CD14-positive monocyte (primary cell): ENCODE results near the gene DMAC2. TPM values are rescaled to one million over a fixed set of nuclear protein-coding genes. Genes with fewer than 3 reads are reported as not detected.

Experiments
- DNase-seq, 3 donors: peaks; one replicate each; pipeline ENCODE4 v3.0.0-alpha.2; 2011 to 2022
- H2AFZ ChIP-seq: 2 replicates; pipeline ENCODE4 v1.6.0; 2012; ENCODE audit warnings: mild to moderate bottlenecking, low read depth, low read length, inconsistent platforms; ENCODE audit not compliant: insufficient read depth, poor library complexity, severe bottlenecking
- H3K27ac ChIP-seq, 2 donors: 1 replicate in 1 of 2; 2 replicates in 1 of 2; pipeline ENCODE4 v1.5.1; 2012 to 2013; ENCODE audit warnings: low read length in 2 of 2, control low read depth in 1 of 2, inconsistent platforms in 1 of 2, low read depth in 1 of 2, mild to moderate bottlenecking in 1 of 2
- H3K27me3 ChIP-seq, 2 donors: one replicate each; pipeline versions ENCODE4 v1.6.0 to v1.6.1; 2011 to 2013; ENCODE audit warnings: low read length in 2 of 2; ENCODE audit not compliant: control insufficient read depth in 2 of 2, insufficient read depth in 2 of 2
- H3K36me3 ChIP-seq, 2 donors: replicated peaks in 1 of 2; 1 replicate in 1 of 2; 2 replicates in 1 of 2; pipeline versions ENCODE4 v1.5.1 to v1.6.1; 2012 to 2013; ENCODE audit warnings: low read length in 2 of 2, control low read depth in 1 of 2, inconsistent platforms in 1 of 2, mild to moderate bottlenecking in 1 of 2; ENCODE audit not compliant: insufficient read depth in 2 of 2, control insufficient read depth in 1 of 2
- H3K4me1 ChIP-seq, 2 donors: 1 replicate in 1 of 2; 2 replicates in 1 of 2; pipeline versions ENCODE4 v1.5.1 to v1.6.1; 2012 to 2013; ENCODE audit warnings: low read length in 2 of 2, control low read depth in 1 of 2, inconsistent platforms in 1 of 2, mild to moderate bottlenecking in 1 of 2, moderate library complexity in 1 of 2; ENCODE audit not compliant: insufficient read depth in 2 of 2, control insufficient read depth in 1 of 2
- H3K4me2 ChIP-seq: replicated peaks from 2 replicates; pipeline ENCODE3; 2012; ENCODE audit warnings: low read length, moderate library complexity, mild to moderate bottlenecking; ENCODE audit not compliant: poor library complexity, severe bottlenecking; ENCODE audit errors: extremely low read depth
- H3K4me3 ChIP-seq, 3 experiments: fragments of 200-600 bp in 1 of 3; sonication (generic) in 1 of 3; replicated peaks in 1 of 3; 1 replicate in 2 of 3; 2 replicates in 1 of 3; pipeline ENCODE4 v1.5.1; 2011 to 2013; ENCODE audit warnings: low read length in 3 of 3, mild to moderate bottlenecking in 3 of 3, control low read depth in 2 of 3, low read depth in 2 of 3, inconsistent platforms in 1 of 3, moderate library complexity in 1 of 3
- H3K79me2 ChIP-seq: 2 replicates; pipeline ENCODE4 v1.6.0; 2012; ENCODE audit warnings: mild to moderate bottlenecking, control low read depth, inconsistent platforms, low read length, moderate library complexity; ENCODE audit not compliant: insufficient read depth
- H3K9ac ChIP-seq: 2 replicates; pipeline ENCODE4 v1.6.0; 2017; ENCODE audit warnings: low read length, mild to moderate bottlenecking; ENCODE audit not compliant: insufficient read depth, poor library complexity, severe bottlenecking
- H3K9me3 ChIP-seq, 2 donors: replicated peaks in 1 of 2; 1 replicate in 1 of 2; 2 replicates in 1 of 2; pipeline versions ENCODE4 v1.5.1 to v1.6.1; 2012 to 2013; ENCODE audit warnings: low read length in 2 of 2, control low read depth in 1 of 2; ENCODE audit not compliant: control insufficient read depth in 1 of 2, insufficient read depth in 1 of 2
- H4K20me1 ChIP-seq: 2 replicates; pipeline ENCODE4 v1.6.0; 2012; ENCODE audit warnings: mild to moderate bottlenecking, low read length, control low read depth, moderate library complexity; ENCODE audit not compliant: insufficient read depth
- H3K27ac Mint-ChIP-seq, 7 donors: one replicate each; pipeline ENCODE4 v1.8.0; 2020; ENCODE audit warnings: mild to moderate bottlenecking in 7 of 7, mixed read lengths in 7 of 7, moderate library complexity in 6 of 7, inconsistent platforms in 2 of 7
- H3K27me3 Mint-ChIP-seq, 3 donors: one replicate each; pipeline ENCODE4 v1.8.0; 2021 to 2022; ENCODE audit warnings: low read depth in 3 of 3, mild to moderate bottlenecking in 3 of 3, mixed read lengths in 3 of 3, moderate library complexity in 3 of 3, inconsistent platforms in 1 of 3
- H3K36me3 Mint-ChIP-seq, 2 donors: one replicate each; pipeline ENCODE4 v1.8.0; 2020; ENCODE audit warnings: mixed read lengths in 2 of 2, inconsistent platforms in 1 of 2, mild to moderate bottlenecking in 1 of 2
- H3K4me1 Mint-ChIP-seq: one replicate; pipeline ENCODE4 v1.8.0; 2020; ENCODE audit warnings: mild to moderate bottlenecking, mixed read lengths
- H3K4me3 Mint-ChIP-seq, 2 donors: one replicate each; pipeline ENCODE4 v1.8.0; 2020; ENCODE audit warnings: mild to moderate bottlenecking in 2 of 2, mixed read lengths in 2 of 2, moderate library complexity in 1 of 2
- H3K9me3 Mint-ChIP-seq, 7 donors: one replicate each; pipeline ENCODE4 v1.8.0; 2020 to 2022; ENCODE audit warnings: mixed read lengths in 7 of 7, mild to moderate bottlenecking in 6 of 7, moderate library complexity in 6 of 7, inconsistent platforms in 2 of 7
- WGBS: methylation state at CpG from one replicate; pipeline ENCODE4 v1.1.5; 2013; ENCODE audit warnings: missing lambda C conversion rate; ENCODE audit not compliant: insufficient coverage; 5-methylcytosine and 5-hydroxymethylcytosine counted together
- intact Hi-C, 2 donors: fragments of 100-400 bp; cut with micrococcal nuclease; formaldehyde crosslinking; loops; one replicate each; pipeline versions ENCODE4 v1.15.0 to v1.15.1; 2023
- polyA plus RNA-seq, 3 donors: library from polyadenylated mRNA; depleted of rRNA in 1 of 3; unstranded in 2 of 3; stranded (reverse) in 1 of 3; fragments of 300-500 nt in 2 of 3; fragments of >200 nt in 1 of 3; fragmentation: Illumina TruSeq in 2 of 3; gene quantifications; 1 replicate in 2 of 3; 2 replicates in 1 of 3; pipeline ENCODE4 v1.2.3, GENCODE V29; 2012 to 2021
- TF ChIP-seq, protein P1 (sequence below): fragments of 200-600 bp; IDR thresholded peaks from one replicate; pipeline ENCODE4 v1.8.0; 2022; ENCODE audit warnings: antibody characterized with exemption, mild to moderate bottlenecking

DMAC2 gene
- polyA plus RNA-seq, 3 donors, result 33.2 to 48.0 (median 43.8) TPM

DNA sequence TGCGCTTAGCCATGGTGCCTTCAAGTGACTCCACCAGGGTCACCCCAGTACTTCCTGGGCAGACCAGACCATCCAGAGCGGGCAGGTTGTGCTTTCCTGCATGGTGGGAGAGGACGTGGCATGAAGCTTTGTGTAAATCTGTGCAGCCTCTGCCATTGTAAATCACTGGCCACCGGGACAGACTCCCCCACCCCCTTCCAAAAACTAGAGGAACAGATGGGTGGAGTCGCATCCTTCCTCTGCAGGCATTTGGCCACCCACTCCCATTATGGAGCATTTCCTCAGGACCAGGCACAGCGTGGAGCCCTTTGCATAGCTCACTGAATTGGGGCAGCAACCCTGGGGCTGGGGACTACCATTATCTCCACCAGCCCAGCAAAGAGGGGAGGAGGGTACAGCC, 33.9 kb downstream of the DMAC2 start:
- no peak overlapping the region for H2AFZ ChIP-seq
- peaks cover 57 to 60% of the 10 kb centered on the region in 2 donors for H3K4me1 ChIP-seq
- peak overlapping the region in 1 of 3 experiments; percentile 35 for H3K4me3 ChIP-seq
- no peak for DNase-seq
- 100% methylated on average over 1 of the region's 6 CpGs for WGBS
- Mint-ChIP-seq H3K4me1 (peaks cover 64% of the 10 kb centered on the region), H3K36me3 (peaks cover 30 to 39% of the 10 kb centered on the region in 2 donors), H3K27ac (peak overlapping the region in 4 of 7 donors; percentile 58 to 99 (median 66)), H3K9me3 (peaks cover 0 to 3% (median 0%) of the 10 kb centered on the region in 7 donors), H3K27me3 (peaks cover 0 to 2% (median 0%) of the 10 kb centered on the region in 3 donors), H3K4me3 (peak overlapping the region in 1 of 2 donors; percentile 46)
- H3K4me2 ChIP-seq, result peak overlapping the region; percentile 49
- no peaks in the 10 kb centered on the region for H3K27me3 ChIP-seq
- intact Hi-C loops, result no loop called here
- H4K20me1 ChIP-seq, result peaks cover 7% of the 10 kb centered on the region
- H3K9me3 ChIP-seq, result no peaks in the 10 kb centered on the region
- H3K9ac ChIP-seq, result no peak overlapping the region
- peaks cover 70% of the 10 kb centered on the region for H3K79me2 ChIP-seq
- TF ChIP-seq, protein P1, sequence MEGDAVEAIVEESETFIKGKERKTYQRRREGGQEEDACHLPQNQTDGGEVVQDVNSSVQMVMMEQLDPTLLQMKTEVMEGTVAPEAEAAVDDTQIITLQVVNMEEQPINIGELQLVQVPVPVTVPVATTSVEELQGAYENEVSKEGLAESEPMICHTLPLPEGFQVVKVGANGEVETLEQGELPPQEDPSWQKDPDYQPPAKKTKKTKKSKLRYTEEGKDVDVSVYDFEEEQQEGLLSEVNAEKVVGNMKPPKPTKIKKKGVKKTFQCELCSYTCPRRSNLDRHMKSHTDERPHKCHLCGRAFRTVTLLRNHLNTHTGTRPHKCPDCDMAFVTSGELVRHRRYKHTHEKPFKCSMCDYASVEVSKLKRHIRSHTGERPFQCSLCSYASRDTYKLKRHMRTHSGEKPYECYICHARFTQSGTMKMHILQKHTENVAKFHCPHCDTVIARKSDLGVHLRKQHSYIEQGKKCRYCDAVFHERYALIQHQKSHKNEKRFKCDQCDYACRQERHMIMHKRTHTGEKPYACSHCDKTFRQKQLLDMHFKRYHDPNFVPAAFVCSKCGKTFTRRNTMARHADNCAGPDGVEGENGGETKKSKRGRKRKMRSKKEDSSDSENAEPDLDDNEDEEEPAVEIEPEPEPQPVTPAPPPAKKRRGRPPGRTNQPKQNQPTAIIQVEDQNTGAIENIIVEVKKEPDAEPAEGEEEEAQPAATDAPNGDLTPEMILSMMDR, result no peak
- peaks cover 13 to 29% of the 10 kb centered on the region in 2 donors for H3K36me3 ChIP-seq
- H3K27ac ChIP-seq, result peak overlapping the region; percentile 4 to 94

DNA sequence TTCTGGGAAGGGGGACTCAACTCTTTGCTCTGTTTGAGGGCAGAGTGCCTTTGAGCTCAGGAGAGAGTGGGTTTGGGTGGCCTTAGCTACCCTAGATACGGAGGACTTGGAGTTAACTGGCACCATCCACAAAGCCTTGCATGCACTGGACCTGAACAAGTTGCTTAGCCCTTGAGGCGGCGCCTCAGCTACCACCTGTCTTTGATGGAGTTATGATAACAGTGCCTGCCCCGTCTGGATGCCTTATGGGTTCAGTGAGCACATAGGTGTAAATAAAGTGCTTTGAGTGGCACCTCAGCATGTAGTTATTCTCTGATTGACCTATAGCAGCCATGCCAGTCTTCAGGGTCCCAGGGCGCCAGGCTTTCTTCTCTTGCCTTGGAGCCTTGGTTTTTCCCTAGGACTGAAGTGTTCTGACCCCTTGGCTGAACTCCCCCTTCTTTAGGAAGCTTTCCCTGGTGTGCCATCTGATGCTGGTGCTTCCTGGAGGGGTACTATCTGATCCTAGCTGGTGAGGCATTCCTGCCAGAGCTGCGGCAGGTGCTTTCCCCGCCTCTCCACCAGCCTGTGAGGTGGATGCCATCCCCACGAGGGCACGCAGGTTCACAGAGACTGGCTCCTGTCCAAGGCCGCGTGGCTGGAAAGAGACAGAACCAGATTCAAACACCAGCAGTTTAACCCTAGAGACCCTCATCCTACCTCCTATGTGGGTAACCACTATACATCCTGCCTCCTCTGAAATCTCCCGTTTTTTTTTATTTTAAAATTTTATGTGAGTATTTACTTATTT, 36.3 kb downstream of the DMAC2 start:
- H3K27ac ChIP-seq, result no peak overlapping the region
- Mint-ChIP-seq H3K9me3 (no peaks in the 10 kb centered on the region), H3K4me1 (peaks cover 54% of the 10 kb centered on the region), H3K4me3 (no peak overlapping the region), H3K36me3 (peaks cover 20 to 41% of the 10 kb centered on the region in 2 donors), H3K27ac (peak overlapping the region in 1 of 7 donors; percentile 37), H3K27me3 (no peaks in the 10 kb centered on the region)
- TF ChIP-seq, protein P1, result no peak
- peaks cover 78% of the 10 kb centered on the region for H3K79me2 ChIP-seq
- no peak for DNase-seq
- intact Hi-C loops, result no loop called here
- 94% methylated on average over 7 of the region's 12 CpGs for WGBS
- H3K4me2 ChIP-seq, result no peak overlapping the region
- no peaks in the 10 kb centered on the region for H3K27me3 ChIP-seq
- H3K36me3 ChIP-seq, result peaks cover 11 to 26% of the 10 kb centered on the region in 2 donors
- peaks cover 43 to 44% of the 10 kb centered on the region in 2 donors for H3K4me1 ChIP-seq
- no peaks in the 10 kb centered on the region for H3K9me3 ChIP-seq
- H4K20me1 ChIP-seq, result peaks cover 7% of the 10 kb centered on the region
- H3K4me3 ChIP-seq, result no peak overlapping the region
- no peak overlapping the region for H2AFZ ChIP-seq
- H3K9ac ChIP-seq, result no peak overlapping the region
